Muscle of leg (tissue), 11 donors: ENCODE measurements around the gene LMBR1L. TPM values are rescaled to one million over a fixed set of nuclear protein-coding genes. Genes with fewer than 3 reads are reported as not detected.

Experiments
- DNase-seq: peaks from one replicate; pipeline ENCODE4 v3.0.0; 2013
- H3K27ac ChIP-seq: one replicate; pipeline ENCODE4 v1.5.1; 2013; ENCODE audit warnings: mild to moderate bottlenecking, low read length, control low read depth
- H3K27me3 ChIP-seq: one replicate; pipeline ENCODE4 v1.6.1; 2013; ENCODE audit warnings: low read length; ENCODE audit not compliant: control insufficient read depth, insufficient read depth
- H3K36me3 ChIP-seq: one replicate; pipeline ENCODE4 v1.6.1; 2013; ENCODE audit warnings: low read length; ENCODE audit not compliant: control insufficient read depth, insufficient read depth
- H3K4me1 ChIP-seq: one replicate; pipeline ENCODE4 v1.6.1; 2013; ENCODE audit warnings: low read length; ENCODE audit not compliant: control insufficient read depth, insufficient read depth
- H3K4me3 ChIP-seq: one replicate; pipeline ENCODE4 v1.5.1; 2013; ENCODE audit warnings: low read length, control low read depth
- H3K9me3 ChIP-seq: replicated peaks from 2 replicates; pipeline ENCODE4 v1.6.1; 2013; ENCODE audit warnings: low read depth, low read length; ENCODE audit not compliant: control insufficient read depth
- WGBS: methylation state at CpG from one replicate; pipeline ENCODE4 v1.1.5; 2013; ENCODE audit warnings: missing lambda C conversion rate; ENCODE audit not compliant: insufficient coverage; 5-methylcytosine and 5-hydroxymethylcytosine counted together
- polyA plus RNA-seq, 8 donors: library from polyadenylated mRNA; unstranded; fragments of 120-200 nt; gene quantifications; one replicate each; pipeline versions ENCODE4 v1.2.1 to v1.2.3, GENCODE V29; 2013; ENCODE audit warnings: inconsistent platforms in 1 of 8, low replicate concordance in 1 of 8; ENCODE audit not compliant: insufficient read length in 8 of 8, insufficient read depth in 1 of 8
- total RNA-seq: library from RNA; stranded (reverse); fragments of 120-200 nt; gene quantifications from one replicate; pipeline ENCODE4 v1.2.4, GENCODE V29; 2013

The LMBR1L gene
- total and polyA plus RNA-seq, 9 donors, result 30.2 to 53.1 (median 39.3) TPM

DNA sequence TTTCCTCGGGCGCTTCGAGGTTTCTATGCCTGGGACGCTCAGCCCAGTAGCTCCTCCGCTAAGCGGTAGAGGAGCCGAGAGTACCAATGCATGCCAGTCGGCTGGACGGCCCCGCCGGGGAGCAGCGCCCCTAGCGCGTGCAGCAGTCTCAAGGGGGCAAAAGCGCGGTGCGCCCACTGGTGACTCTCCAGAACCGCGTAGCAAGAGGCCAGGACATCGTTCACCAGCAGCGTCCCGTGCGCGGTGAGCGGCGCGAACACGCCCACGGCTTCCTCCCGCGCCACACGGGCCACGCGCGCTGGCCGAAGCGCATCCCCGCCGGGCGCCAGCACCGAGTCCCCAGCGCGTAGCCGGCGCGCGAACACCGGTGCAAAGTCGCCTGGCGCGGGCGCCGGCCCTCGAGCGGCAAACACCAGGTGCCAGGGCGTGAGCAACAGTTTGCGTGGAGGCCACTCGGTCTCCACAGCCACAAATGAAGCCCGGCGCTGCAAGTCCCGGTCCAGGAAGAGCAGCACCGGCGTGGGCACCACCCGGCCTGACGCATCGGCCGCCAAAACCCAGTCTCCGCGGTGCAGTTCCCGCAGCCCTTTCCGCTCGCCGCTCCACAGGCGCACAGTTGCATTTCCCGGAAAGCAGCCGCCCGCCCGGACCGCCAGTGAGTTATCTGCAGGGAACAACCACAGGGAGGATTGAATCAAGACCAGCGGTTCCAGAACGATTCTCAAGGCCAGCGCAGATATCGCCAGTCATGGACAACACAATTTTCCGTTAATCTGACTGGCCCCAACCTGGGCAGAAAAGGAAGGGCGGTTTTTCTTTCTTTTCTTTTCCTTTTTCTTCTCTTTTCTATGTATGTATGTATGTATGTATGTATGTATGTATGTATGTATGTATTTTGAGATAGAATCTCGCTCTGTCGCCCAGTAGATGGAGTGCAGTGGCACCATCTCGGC lies 20.6 kb downstream of the LMBR1L start:
- peak; percentile 62 for DNase-seq
- under 1% methylated on average over 80 of the region's 88 CpGs for WGBS
- peaks cover 71% of the 10 kb centered on the region for H3K27me3 ChIP-seq
- peaks cover 60% of the 10 kb centered on the region for H3K4me1 ChIP-seq
- H3K27ac ChIP-seq, result no peak overlapping the region
- no peaks in the 10 kb centered on the region for H3K9me3 ChIP-seq
- no peaks in the 10 kb centered on the region for H3K36me3 ChIP-seq
- H3K4me3 ChIP-seq, result peak overlapping the region; percentile 36

DNA sequence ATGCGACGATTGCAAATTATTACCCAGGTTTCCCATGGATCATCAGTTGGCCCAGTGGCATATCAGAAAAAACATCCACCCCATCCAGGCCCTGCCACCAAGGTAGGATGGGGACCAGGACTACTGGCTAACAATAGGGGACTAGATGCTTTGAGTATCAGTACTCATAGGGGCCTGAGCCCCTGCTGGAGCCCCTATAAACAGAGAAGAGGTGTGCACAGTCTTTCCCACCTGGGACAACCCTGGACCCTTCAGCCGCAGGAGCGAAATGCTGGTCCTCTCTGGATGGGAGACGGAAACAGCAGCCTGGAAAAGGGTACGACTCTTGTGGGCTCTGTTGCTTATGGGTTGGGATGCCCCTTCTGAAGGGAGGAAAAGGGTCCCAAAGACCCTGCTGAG lies 21.7 kb downstream of the LMBR1L start:
- H3K36me3 ChIP-seq, result no peaks in the 10 kb centered on the region
- no peaks in the 10 kb centered on the region for H3K9me3 ChIP-seq
- H3K27ac ChIP-seq, result no peak overlapping the region
- no peak overlapping the region for H3K4me3 ChIP-seq
- DNase-seq, result no peak
- peaks cover 59% of the 10 kb centered on the region for H3K27me3 ChIP-seq
- H3K4me1 ChIP-seq, result peaks cover 49% of the 10 kb centered on the region
- 68% methylated on average over 4 of the region's 6 CpGs for WGBS

DNA sequence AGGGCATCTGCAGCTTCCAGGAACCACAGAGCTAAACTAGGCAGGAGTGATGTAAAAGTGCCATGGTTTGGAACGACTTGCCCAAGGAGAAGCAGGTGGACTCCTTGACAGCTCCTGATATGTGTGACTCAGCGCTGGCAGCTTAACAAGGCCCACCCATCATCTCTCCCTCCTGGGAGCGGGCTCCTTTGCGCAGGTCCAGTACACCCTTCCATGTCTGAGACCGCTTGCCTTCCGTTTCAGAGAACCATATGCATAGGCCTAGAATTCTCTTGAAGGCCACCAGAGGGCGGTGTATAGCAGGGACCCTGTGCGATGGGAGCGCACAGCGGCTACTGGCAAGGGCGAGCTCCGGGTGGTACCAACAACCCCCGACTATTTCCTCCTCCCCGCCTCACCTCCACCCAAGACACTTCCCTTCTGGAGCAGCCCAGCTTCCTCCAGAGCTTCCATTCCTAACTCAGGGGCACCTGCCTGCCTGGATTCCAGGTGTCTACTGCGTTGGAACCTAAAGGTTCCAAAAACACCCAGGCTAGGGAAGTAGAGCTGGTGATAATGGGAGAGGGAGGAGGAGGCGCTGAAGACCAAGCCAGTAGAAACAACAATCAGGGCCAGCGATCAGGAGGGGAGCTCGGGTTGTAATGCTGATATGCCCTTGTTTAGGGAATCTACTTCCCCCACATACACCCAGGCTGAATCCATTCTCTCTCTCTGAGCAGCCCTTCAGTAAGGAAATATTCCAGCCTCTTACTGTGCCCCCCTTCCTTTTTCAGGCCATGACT lies 22.3 kb downstream of the LMBR1L start:
- H3K27ac ChIP-seq, result no peak overlapping the region
- H3K9me3 ChIP-seq, result no peaks in the 10 kb centered on the region
- peaks cover 53% of the 10 kb centered on the region for H3K27me3 ChIP-seq
- WGBS, result under 1% methylated on average over 14 of the region's 18 CpGs
- peaks cover 44% of the 10 kb centered on the region for H3K4me1 ChIP-seq
- no peaks in the 10 kb centered on the region for H3K36me3 ChIP-seq
- DNase-seq, result peak; percentile 88
- peak overlapping the region; percentile 10 for H3K4me3 ChIP-seq

DNA sequence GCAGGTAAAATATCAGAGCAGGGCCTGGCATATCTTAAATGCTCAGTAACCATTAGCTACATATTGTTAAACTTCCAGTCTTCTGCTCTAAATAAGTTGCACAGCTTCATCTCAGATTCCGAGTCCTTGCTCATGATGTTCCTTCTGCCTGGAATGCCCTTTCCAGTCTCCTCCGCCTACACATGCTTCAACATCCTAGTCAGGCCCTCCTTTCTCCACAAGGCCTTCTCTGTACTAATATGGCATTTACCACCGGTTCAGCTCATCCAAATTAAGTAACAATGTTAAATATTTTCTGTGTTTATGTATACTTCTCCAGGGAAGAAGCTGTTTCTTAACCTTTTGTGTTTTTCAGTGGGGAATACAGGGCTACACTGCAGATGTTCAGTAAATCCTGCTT lies 24.5 kb downstream of the LMBR1L start:
- Histone ChIP-seq H3K9me3 (no peaks in the 10 kb centered on the region), H3K27me3 (peaks cover 31% of the 10 kb centered on the region), H3K27ac (no peak overlapping the region), H3K36me3 (no peaks in the 10 kb centered on the region), H3K4me1 (peaks cover 29% of the 10 kb centered on the region), H3K4me3 (no peak overlapping the region)
- WGBS, result 82% methylated on average over 1 of the region's 3 CpGs
- no peak for DNase-seq

DNA sequence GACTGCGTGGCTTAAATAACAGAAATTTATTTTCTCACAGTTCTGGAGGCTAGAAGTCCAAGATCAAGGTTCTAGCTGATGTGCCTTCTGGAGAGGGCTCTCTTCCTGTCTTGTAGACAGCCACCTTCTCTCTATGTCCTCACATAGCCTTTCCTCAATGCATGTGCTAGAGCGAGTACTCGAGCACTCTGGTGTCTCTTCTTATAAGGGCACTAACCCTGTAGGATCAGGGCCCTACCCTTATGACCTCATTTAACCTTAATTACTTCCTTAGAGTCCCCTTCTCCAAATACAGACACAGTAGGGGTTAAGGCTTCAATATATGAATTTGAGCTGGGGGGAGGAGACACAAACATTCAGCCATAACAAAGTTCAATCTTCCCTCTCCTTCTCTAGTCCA lies 26.2 kb downstream of the LMBR1L start:
- Histone ChIP-seq H3K4me3 (no peak overlapping the region), H3K27ac (no peak overlapping the region), H3K4me1 (peaks cover 21% of the 10 kb centered on the region), H3K27me3 (peaks cover 14% of the 10 kb centered on the region), H3K9me3 (no peaks in the 10 kb centered on the region), H3K36me3 (no peaks in the 10 kb centered on the region)
- no CpG with 5 or more reads among the region's 3 CpGs for WGBS
- no peak for DNase-seq

DNA sequence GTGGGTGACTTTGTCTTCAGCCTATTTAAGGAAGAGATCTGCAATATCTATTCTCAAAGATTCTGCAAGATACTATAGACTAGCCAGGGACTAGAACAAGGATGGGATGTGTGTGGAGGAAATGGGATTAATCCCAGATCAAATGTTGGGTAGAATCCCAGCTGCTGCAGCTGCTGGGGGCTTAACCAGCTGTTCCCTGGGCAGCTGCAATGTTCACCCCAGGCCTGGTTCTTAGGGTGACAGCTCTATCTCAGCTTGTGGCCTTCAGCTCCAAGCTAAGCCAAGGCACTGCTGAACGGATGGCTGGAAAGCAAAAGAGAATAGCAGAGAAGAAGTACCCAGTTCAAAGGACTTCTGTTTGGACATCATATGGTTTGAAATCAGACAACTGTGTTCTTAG lies 30.9 kb downstream of the LMBR1L start:
- Histone ChIP-seq H3K36me3 (no peaks in the 10 kb centered on the region), H3K4me1 (peaks cover 8% of the 10 kb centered on the region), H3K27ac (peak overlapping the region; percentile 67), H3K9me3 (no peaks in the 10 kb centered on the region), H3K4me3 (no peak overlapping the region), H3K27me3 (no peaks in the 10 kb centered on the region)
- WGBS, result 78% methylated on average over 1 of the region's 1 CpG
- DNase-seq, result peak; percentile 84

DNA sequence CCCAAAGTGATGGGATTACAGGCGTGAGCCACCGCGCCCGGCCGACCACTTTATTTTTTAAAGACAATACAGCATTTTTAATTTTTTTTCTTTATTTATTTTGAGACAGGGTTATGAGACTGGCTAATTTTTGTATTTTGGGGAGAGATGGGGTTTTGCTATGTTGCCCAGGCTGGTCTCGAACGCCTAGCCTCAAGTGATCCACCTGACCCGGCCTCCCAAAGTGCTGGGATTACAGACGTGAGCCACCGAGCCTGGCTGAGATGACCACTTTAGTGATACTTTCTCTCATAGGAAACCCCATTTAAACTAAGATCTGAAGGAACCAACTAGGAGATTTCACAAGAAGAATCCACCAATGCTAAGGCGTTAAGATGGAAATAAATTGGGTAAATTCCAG lies 39.7 kb downstream of the LMBR1L start:
- DNase-seq, result no peak
- H3K27ac ChIP-seq, result no peak overlapping the region
- peaks cover 13% of the 10 kb centered on the region for H3K4me1 ChIP-seq
- H3K4me3 ChIP-seq, result no peak overlapping the region
- H3K9me3 ChIP-seq, result no peaks in the 10 kb centered on the region
- peaks cover 3% of the 10 kb centered on the region for H3K36me3 ChIP-seq
- no peaks in the 10 kb centered on the region for H3K27me3 ChIP-seq
- WGBS, result no CpG with 5 or more reads among the region's 11 CpGs

DNA sequence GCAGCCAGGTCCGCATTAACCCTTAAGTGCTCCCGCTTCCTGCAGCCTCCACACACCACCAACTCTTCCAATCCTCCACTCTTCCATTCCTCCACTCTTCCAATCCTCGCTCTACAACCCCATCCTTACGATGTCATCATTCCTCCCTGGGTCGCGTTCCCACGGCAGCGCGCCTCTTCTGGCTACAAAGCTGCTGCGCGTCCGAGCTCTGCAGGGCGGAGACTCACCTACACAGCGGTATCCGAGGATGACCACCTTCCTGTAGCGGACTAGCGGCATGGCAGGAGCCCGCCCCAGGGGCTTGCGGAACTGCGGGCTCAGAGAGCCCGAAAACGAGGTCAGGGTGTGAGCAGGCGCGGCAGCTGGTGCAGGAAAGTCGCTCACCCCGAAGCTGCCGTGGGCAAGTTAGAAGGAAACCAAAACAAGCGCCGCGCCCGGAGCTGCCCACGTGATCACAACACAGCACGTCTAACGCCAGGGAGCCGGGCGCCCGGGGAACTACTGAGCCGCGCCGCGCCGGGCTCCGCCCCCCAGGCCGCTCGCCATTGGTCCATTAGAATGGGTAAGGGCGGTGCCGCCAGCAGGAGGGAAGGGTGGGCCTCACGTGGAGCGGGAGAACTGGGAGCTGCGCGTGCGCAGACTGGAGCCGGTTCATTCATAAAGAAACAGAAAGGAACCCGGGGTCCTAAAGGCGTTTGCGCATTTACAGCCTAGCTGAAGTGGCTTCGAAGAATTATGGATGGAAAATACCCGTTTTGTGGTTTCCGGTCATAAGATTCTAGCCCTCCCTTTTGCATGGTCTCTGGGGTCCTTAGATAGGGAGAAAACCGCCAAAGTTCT lies 40.9 kb downstream of the LMBR1L start, which contains the start of gene RHEBL1:
Gene RHEBL1, minus strand, starts transcription at position 473 of the 840 bp plus-strand sequence. Its CDS starts 194 bp downstream, at position 279.
- Histone ChIP-seq H3K9me3 (no peaks in the 10 kb centered on the region), H3K27ac (peak within 1 kb of the TSS; percentile 80), H3K4me1 (peaks cover 13% of the 10 kb centered on the region), H3K27me3 (no peaks in the 10 kb centered on the region), H3K36me3 (peaks cover 8% of the 10 kb centered on the region), H3K4me3 (peak within 1 kb of the TSS; percentile 90)
- peak; percentile 98 for DNase-seq
- under 1% methylated on average over 59 of the region's 60 CpGs for WGBS

DNA sequence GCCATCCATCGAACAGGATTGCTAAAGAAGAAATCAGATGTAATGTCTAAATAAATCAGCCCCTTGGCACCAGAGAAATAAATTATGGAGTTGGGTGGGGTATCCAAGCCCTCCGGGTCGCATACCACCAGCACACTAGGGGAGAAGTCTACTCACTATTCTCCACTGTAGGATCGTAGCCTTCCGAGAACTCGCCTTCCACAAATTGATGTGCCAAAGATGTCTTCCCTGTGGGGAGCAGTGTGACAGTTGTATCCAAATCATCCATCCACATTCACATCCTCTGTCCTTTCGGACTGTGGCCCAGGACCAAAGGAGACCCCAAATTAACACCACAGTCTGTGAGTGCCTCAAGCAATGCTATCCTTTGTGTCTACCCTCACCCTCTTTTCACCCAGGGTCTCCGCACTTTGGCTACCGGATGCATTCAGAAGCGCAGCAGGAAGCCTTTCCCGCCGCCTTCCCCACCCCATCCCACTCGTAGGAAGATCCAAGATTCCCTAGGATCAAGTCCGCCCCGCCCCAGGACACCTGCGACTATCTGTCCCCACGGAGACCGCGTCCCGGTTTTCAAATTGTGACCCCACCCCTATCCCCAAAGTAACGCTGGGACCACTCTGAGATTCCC lies 41.7 kb downstream of the LMBR1L start:
- H3K27ac ChIP-seq, result peak overlapping the region; percentile 80
- peaks cover 8% of the 10 kb centered on the region for H3K36me3 ChIP-seq
- H3K4me1 ChIP-seq, result peaks cover 13% of the 10 kb centered on the region
- H3K27me3 ChIP-seq, result no peaks in the 10 kb centered on the region
- DNase-seq, result no peak
- no peaks in the 10 kb centered on the region for H3K9me3 ChIP-seq
- WGBS, result under 1% methylated on average over 15 of the region's 21 CpGs
- peak overlapping the region; percentile 90 for H3K4me3 ChIP-seq
